Stimulated activated CD4-positive, alpha-beta T cell treated with anti-CD3 and anti-CD28 coated beads, TNF-alpha, amount 100 ng/mL, for 48 hours (primary cell): ENCODE results near the gene POLE.

Source experiments
- DNase-seq, 3 donors: peaks; one replicate each; pipeline ENCODE4 v3.0.0-alpha.2; 2020; ENCODE audit warnings: low read depth in 3 of 3

The POLE gene

GRCh38 chr12:132686825-132687210 is 324 bp downstream of the POLE start:
- no peak for DNase-seq

- no peak for DNase-seq
Measured at GRCh38 chr12:132685400-132685799, 1.7 kb downstream of the POLE start.

GRCh38 chr12:132677492-132677891 is 9.7 kb downstream of the POLE start:
- DNase-seq: no peak

GRCh38 chr12:132675757-132676432 is 11.2 kb downstream of the POLE start:
- DNase-seq: no peak

- DNase-seq: no peak
Measured at GRCh38 chr12:132674561-132674960, 12.6 kb downstream of the POLE start.

- no peak for DNase-seq
Measured at GRCh38 chr12:132673288-132674179, 13.6 kb downstream of the POLE start.

GRCh38 chr12:132672678-132673077 is 14.5 kb downstream of the POLE start:
- no peak for DNase-seq

GRCh38 chr12:132672116-132672515 is 15.0 kb downstream of the POLE start:
- no peak for DNase-seq

- DNase-seq: no peak
Measured at GRCh38 chr12:132669166-132669879, 17.8 kb downstream of the POLE start.

GRCh38 chr12:132668191-132669088 is 18.7 kb downstream of the POLE start:
- DNase-seq: no peak

GRCh38 chr12:132665794-132666193 is 21.3 kb downstream of the POLE start:
- DNase-seq: no peak

- DNase-seq: no peak
Measured at GRCh38 chr12:132665149-132665491, 22.0 kb downstream of the POLE start.

GRCh38 chr12:132664206-132665148 is 22.7 kb downstream of the POLE start:
- no peak for DNase-seq

- DNase-seq: no peak
Measured at GRCh38 chr12:132662901-132663755, 24.0 kb downstream of the POLE start.

- no peak for DNase-seq
Measured at GRCh38 chr12:132661972-132662371, 25.2 kb downstream of the POLE start.

GRCh38 chr12:132660996-132661395 is 26.1 kb downstream of the POLE start:
- no peak for DNase-seq

GRCh38 chr12:132660052-132660451 is 27.1 kb downstream of the POLE start:
- no peak for DNase-seq

- no peak for DNase-seq
Measured at GRCh38 chr12:132659146-132659545, 28.0 kb downstream of the POLE start.

- DNase-seq: no peak
Measured at GRCh38 chr12:132658149-132658894, 28.8 kb downstream of the POLE start.
